Natural killer cell (primary cell): Measurements from ENCODE around the gene ACOD1. TPM values are rescaled to one million over a fixed set of nuclear protein-coding genes. Genes with fewer than 3 reads are reported as not detected.

ENCODE experiments used
- ATAC-seq, 3 donors: fragments of 150-1000 bp in 2 of 3; fragments of 200-7000 bp in 1 of 3; cut with Tn5 transposase; 1 replicate in 1 of 3; 2 replicates in 2 of 3; pipeline ENCODE4 v1.10.0; 2021; ENCODE audit warnings: mild to moderate bottlenecking in 2 of 3, moderate library complexity in 2 of 3
- DNase-seq, 2 donors: peaks; one replicate each; pipeline versions ENCODE4 v3.0.0 to v3.0.0-alpha.2; 2013 to 2021; ENCODE audit warnings: mixed read lengths in 1 of 2
- H3K27ac ChIP-seq: one replicate; pipeline ENCODE4 v1.5.1; 2013; ENCODE audit warnings: mild to moderate bottlenecking, low read length
- H3K27me3 ChIP-seq: one replicate; pipeline ENCODE4 v1.6.1; 2013; ENCODE audit warnings: low read length; ENCODE audit not compliant: control insufficient read depth, insufficient read depth
- H3K36me3 ChIP-seq: one replicate; pipeline ENCODE4 v1.6.1; 2013; ENCODE audit warnings: low read length; ENCODE audit not compliant: control insufficient read depth, insufficient read depth
- H3K4me1 ChIP-seq: one replicate; pipeline ENCODE4 v1.6.1; 2013; ENCODE audit warnings: low read length; ENCODE audit not compliant: control insufficient read depth, insufficient read depth
- H3K4me3 ChIP-seq: one replicate; pipeline ENCODE4 v1.5.1; 2013; ENCODE audit warnings: low read length
- H3K9me3 ChIP-seq: one replicate; pipeline ENCODE4 v1.6.1; 2013; ENCODE audit warnings: low read length; ENCODE audit not compliant: control insufficient read depth, insufficient read depth
- H3K27ac Mint-ChIP-seq, 2 donors: one replicate each; pipeline ENCODE4 v1.8.0; 2022; ENCODE audit warnings: mild to moderate bottlenecking in 2 of 2, mixed read lengths in 2 of 2, moderate library complexity in 1 of 2
- H3K27me3 Mint-ChIP-seq, 2 donors: one replicate each; pipeline ENCODE4 v1.8.0; 2022; ENCODE audit warnings: low read depth in 2 of 2, mixed read lengths in 2 of 2
- H3K36me3 Mint-ChIP-seq: one replicate; pipeline ENCODE4 v1.8.0; 2022; ENCODE audit warnings: mixed read lengths
- H3K4me1 Mint-ChIP-seq, 2 donors: one replicate each; pipeline ENCODE4 v1.8.0; 2022; ENCODE audit warnings: mixed read lengths in 2 of 2
- H3K4me3 Mint-ChIP-seq: one replicate; pipeline ENCODE4 v1.8.0; 2022; ENCODE audit warnings: mild to moderate bottlenecking, moderate library complexity, mixed read lengths
- H3K9me3 Mint-ChIP-seq, 2 donors: one replicate each; pipeline ENCODE4 v1.8.0; 2022; ENCODE audit warnings: mixed read lengths in 2 of 2
- WGBS: methylation state at CpG from one replicate; pipeline ENCODE4 v1.1.7; 2013; ENCODE audit warnings: missing lambda C conversion rate; ENCODE audit not compliant: insufficient coverage; 5-methylcytosine and 5-hydroxymethylcytosine counted together
- intact Hi-C: fragments of 100-400 bp; cut with micrococcal nuclease; formaldehyde crosslinking; loops from one replicate; pipeline ENCODE4 v1.14.2; 2022
- total RNA-seq, 4 donors: library from RNA; stranded (reverse); fragments of 120-200 nt in 1 of 4; gene quantifications; one replicate each; pipeline versions ENCODE4 v1.2.3 to v1.2.4, GENCODE V29; 2013 to 2022
- TF ChIP-seq, protein P1 (sequence below): fragments of 200-600 bp; IDR thresholded peaks from one replicate; pipeline ENCODE4 v1.8.0; 2022; ENCODE audit warnings: antibody characterized with exemption

Gene ACOD1
- total RNA-seq, 3 donors from 2014 or later (not counting 1 experiment from before 2014, with no cell fraction given): not detected

- H3K4me3 ChIP-seq: no peak overlapping the region
- H3K27ac Mint-ChIP-seq: no peak overlapping the region
Measured at GRCh38 chr13:76921516-76921915, 26.8 kb upstream of the ACOD1 start.

GRCh38 chr13:76925115-76925514 is 23.2 kb upstream of the ACOD1 start:
- Mint-ChIP-seq H3K9me3 (peaks cover 0 to 2% of the 10 kb centered on the region in 2 donors), H3K4me3 (no peak overlapping the region), H3K27ac (no peak overlapping the region), H3K4me1 (peaks cover 20 to 25% of the 10 kb centered on the region in 2 donors), H3K27me3 (peaks cover 32 to 47% of the 10 kb centered on the region in 2 donors), H3K36me3 (peaks cover 3% of the 10 kb centered on the region)
- TF ChIP-seq, protein P1, sequence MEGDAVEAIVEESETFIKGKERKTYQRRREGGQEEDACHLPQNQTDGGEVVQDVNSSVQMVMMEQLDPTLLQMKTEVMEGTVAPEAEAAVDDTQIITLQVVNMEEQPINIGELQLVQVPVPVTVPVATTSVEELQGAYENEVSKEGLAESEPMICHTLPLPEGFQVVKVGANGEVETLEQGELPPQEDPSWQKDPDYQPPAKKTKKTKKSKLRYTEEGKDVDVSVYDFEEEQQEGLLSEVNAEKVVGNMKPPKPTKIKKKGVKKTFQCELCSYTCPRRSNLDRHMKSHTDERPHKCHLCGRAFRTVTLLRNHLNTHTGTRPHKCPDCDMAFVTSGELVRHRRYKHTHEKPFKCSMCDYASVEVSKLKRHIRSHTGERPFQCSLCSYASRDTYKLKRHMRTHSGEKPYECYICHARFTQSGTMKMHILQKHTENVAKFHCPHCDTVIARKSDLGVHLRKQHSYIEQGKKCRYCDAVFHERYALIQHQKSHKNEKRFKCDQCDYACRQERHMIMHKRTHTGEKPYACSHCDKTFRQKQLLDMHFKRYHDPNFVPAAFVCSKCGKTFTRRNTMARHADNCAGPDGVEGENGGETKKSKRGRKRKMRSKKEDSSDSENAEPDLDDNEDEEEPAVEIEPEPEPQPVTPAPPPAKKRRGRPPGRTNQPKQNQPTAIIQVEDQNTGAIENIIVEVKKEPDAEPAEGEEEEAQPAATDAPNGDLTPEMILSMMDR: no peak
- H3K27ac ChIP-seq: no peak overlapping the region
- DNase-seq (no peak), ATAC-seq (no peak)
- no CpG with 5 or more reads among the region's 1 CpG for WGBS
- H3K9me3 ChIP-seq: no peaks in the 10 kb centered on the region
- no peaks in the 10 kb centered on the region for H3K36me3 ChIP-seq
- H3K4me1 ChIP-seq: peaks cover 3% of the 10 kb centered on the region
- no peaks in the 10 kb centered on the region for H3K27me3 ChIP-seq
- no peak overlapping the region for H3K4me3 ChIP-seq
- intact Hi-C loops: no loop called here

More at GRCh38 chr13:76921516-76921915, 26.8 kb upstream of the ACOD1 start:
- no peaks in the 10 kb centered on the region for H3K4me1 Mint-ChIP-seq
- H3K27me3 Mint-ChIP-seq: peaks cover 51 to 62% of the 10 kb centered on the region in 2 donors
- no peaks in the 10 kb centered on the region for H3K36me3 ChIP-seq
- no peak for DNase-seq
- no peaks in the 10 kb centered on the region for H3K36me3 Mint-ChIP-seq
- intact Hi-C loops: no loop called here
- no peaks in the 10 kb centered on the region for H3K27me3 ChIP-seq
- no peak overlapping the region for H3K4me3 Mint-ChIP-seq
- WGBS: 71% methylated on average over 1 of the region's 1 CpG
- no peaks in the 10 kb centered on the region for H3K4me1 ChIP-seq
- TF ChIP-seq, protein P1: no peak
- peaks cover 0 to 2% of the 10 kb centered on the region in 2 donors for H3K9me3 Mint-ChIP-seq
- ATAC-seq: no peak
- no peak overlapping the region for H3K27ac ChIP-seq
- no peaks in the 10 kb centered on the region for H3K9me3 ChIP-seq

DNA sequence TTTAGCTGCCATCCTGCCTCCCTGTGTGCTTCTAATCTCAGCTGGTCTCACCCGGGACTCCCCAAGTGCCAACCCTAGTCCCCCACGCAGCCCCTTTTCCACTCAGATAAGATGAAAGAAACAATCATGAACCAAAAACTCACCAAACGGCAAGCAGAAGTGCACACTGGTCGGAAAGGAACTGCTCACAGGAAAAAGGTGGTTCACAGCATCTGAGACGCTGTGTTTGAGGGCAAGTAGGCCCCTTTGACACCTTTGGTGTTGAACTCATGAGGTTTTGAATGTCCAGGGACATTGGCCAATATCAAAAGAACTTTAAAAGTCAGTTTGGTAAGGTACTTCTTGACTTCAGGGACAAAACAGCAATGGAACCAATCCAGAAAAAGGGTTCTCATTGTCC is 20.4 kb upstream of the ACOD1 start:
- no peaks in the 10 kb centered on the region for H3K9me3 Mint-ChIP-seq
- H3K4me3 ChIP-seq: no peak overlapping the region
- 16% methylated on average over 5 of the region's 5 CpGs for WGBS
- DNase-seq (peak in 1 of 2 donors; percentile 16), ATAC-seq (peak; percentile 34 to 92 (median 65))
- H3K27me3 ChIP-seq: no peaks in the 10 kb centered on the region
- H3K27ac Mint-ChIP-seq: peak overlapping the region in 1 of 2 donors; percentile 0
- peaks cover 31 to 51% of the 10 kb centered on the region in 2 donors for H3K27me3 Mint-ChIP-seq
- H3K36me3 ChIP-seq: no peaks in the 10 kb centered on the region
- H3K27ac ChIP-seq: no peak overlapping the region
- TF ChIP-seq, protein P1: no peak
- intact Hi-C loops: no loop called here
- H3K36me3 Mint-ChIP-seq: peaks cover 18% of the 10 kb centered on the region
- peak overlapping the region; percentile 45 for H3K4me3 Mint-ChIP-seq
- no peaks in the 10 kb centered on the region for H3K9me3 ChIP-seq
- peaks cover 3% of the 10 kb centered on the region for H3K4me1 ChIP-seq
- peaks cover 20 to 25% of the 10 kb centered on the region in 2 donors for H3K4me1 Mint-ChIP-seq

DNA sequence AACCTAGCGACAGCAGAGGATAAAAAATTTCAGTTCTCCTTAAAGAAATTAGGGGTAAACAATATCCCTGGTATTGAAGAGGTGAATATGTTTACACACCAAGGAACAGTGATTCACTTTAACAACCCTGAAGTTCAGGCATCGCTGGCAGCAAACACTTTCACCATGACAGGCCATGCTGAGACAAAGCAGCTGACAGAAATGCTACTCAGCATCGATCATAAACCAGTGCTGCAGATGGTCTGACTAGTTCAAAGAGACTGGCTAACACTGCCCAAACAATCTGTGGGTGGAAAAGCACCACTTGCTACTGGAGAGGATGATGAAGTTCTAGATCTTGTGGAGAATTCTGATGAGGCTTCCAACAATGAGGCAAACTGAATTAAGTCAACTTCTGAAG is 19.9 kb upstream of the ACOD1 start:
- peaks cover 27 to 46% of the 10 kb centered on the region in 2 donors for H3K27me3 Mint-ChIP-seq
- TF ChIP-seq, protein P1: no peak
- H3K27ac Mint-ChIP-seq: peak overlapping the region in 1 of 2 donors; percentile 0
- no peak overlapping the region for H3K4me3 ChIP-seq
- H3K36me3 Mint-ChIP-seq: peaks cover 18% of the 10 kb centered on the region
- no peaks in the 10 kb centered on the region for H3K27me3 ChIP-seq
- intact Hi-C loops: no loop called here
- WGBS: 72% methylated on average over 3 of the region's 3 CpGs
- no peak overlapping the region for H3K27ac ChIP-seq
- no peaks in the 10 kb centered on the region for H3K36me3 ChIP-seq
- H3K9me3 ChIP-seq: no peaks in the 10 kb centered on the region
- peaks cover 20 to 25% of the 10 kb centered on the region in 2 donors for H3K4me1 Mint-ChIP-seq
- ATAC-seq (peak; percentile 17 to 44 (median 44)), DNase-seq (no peak)
- H3K9me3 Mint-ChIP-seq: no peaks in the 10 kb centered on the region
- H3K4me3 Mint-ChIP-seq: no peak overlapping the region
- H3K4me1 ChIP-seq: peaks cover 3% of the 10 kb centered on the region
